Measurements from ENCODE around the gene SDHB. TPM values are rescaled to one million over a fixed set of nuclear protein-coding genes. Genes with fewer than 3 reads are reported as not detected.
A peak's percentile ranks its signal among the peaks of the same experiment; 100 is the strongest.

The SDHB gene
- polyA plus RNA-seq, 1 donor (not counting 4 experiments of a cell fraction or from before 2014, with no cell fraction given): 228 TPM

GRCh38 chr1:17061892-17062291 lies 8.1 kb upstream of the SDHB start:
- no peak overlapping the region for H3K9ac ChIP-seq (ENCODE audit: control insufficient read depth, extremely low read depth, insufficient read depth, low read length)
- no peak overlapping the region for H3K4me2 ChIP-seq (ENCODE audit: control insufficient read depth, extremely low read depth, insufficient read depth, low read depth, low read length)
- no peak overlapping the region for H2AFZ ChIP-seq (ENCODE audit: control insufficient read depth, low read length)
- DNase-seq (ENCODE audit: low read depth, low spot score) (no peak), FAIRE-seq (no peak)
- H3K9me1 ChIP-seq (ENCODE audit: control insufficient read depth, extremely low read depth, insufficient read depth, low read length): no peaks in the 10 kb centered on the region
- H3K9me3 ChIP-seq (ENCODE audit: control insufficient read depth, low read depth, low read length): peaks cover 2% of the 10 kb centered on the region
- peaks cover 9% of the 10 kb centered on the region for H3K4me1 ChIP-seq (ENCODE audit: control insufficient read depth, extremely low read depth, insufficient read depth, low read length)
- TF ChIP-seq EZH2 (IDR thresholded peaks at IDR 0.05; ENCODE audit: low read length): no peak
- TF ChIP-seq CTCF (optimal IDR thresholded peaks at IDR 0.05 in 1 of 3, IDR thresholded peaks at IDR 0.05 in 1 of 3, conservative IDR thresholded peaks at IDR 0.05 in 1 of 3; ENCODE audit: extremely low read depth in 1 of 3, insufficient read depth in 2 of 3, low read length in 3 of 3): no peak
- no peaks in the 10 kb centered on the region for H4K20me1 ChIP-seq (ENCODE audit: control insufficient read depth, extremely low read depth, insufficient read depth, low read length)
- dilution Hi-C loops (cut with MboI; ENCODE audit: extremely low pct_ligation_motif_present, low sequenced_read_pairs): no loop called here
- H3K79me2 ChIP-seq (ENCODE audit: control insufficient read depth, insufficient read depth, low read length): no peaks in the 10 kb centered on the region
- H3K36me3 ChIP-seq (ENCODE audit: control insufficient read depth in 2 of 2, extremely low read depth in 1 of 2, insufficient read depth in 2 of 2, low read length in 2 of 2): no peaks in the 10 kb centered on the region
- H3K4me3 ChIP-seq (ENCODE audit: control insufficient read depth in 2 of 3, extremely low read depth in 1 of 3, insufficient read depth in 2 of 3, low read depth in 1 of 3, low read length in 3 of 3): no peak overlapping the region
- no peak overlapping the region for H3K27ac ChIP-seq (ENCODE audit: control insufficient read depth, insufficient read depth, low read length)
- no peaks in the 10 kb centered on the region for H3K27me3 ChIP-seq (ENCODE audit: control insufficient read depth, extremely low read depth, insufficient read depth, low read length)

- Histone ChIP-seq H4K20me1 (ENCODE audit: control insufficient read depth, extremely low read depth, insufficient read depth, low read length) (no peaks in the 10 kb centered on the region), H3K9me1 (ENCODE audit: control insufficient read depth, extremely low read depth, insufficient read depth, low read length) (no peaks in the 10 kb centered on the region), H2AFZ (ENCODE audit: control insufficient read depth, low read length) (no peak overlapping the region), H3K27me3 (ENCODE audit: control insufficient read depth, extremely low read depth, insufficient read depth, low read length) (no peaks in the 10 kb centered on the region), H3K79me2 (ENCODE audit: control insufficient read depth, insufficient read depth, low read length) (no peaks in the 10 kb centered on the region), H3K9me3 (ENCODE audit: control insufficient read depth, low read depth, low read length) (peaks cover 2% of the 10 kb centered on the region), H3K4me1 (ENCODE audit: control insufficient read depth, extremely low read depth, insufficient read depth, low read length) (peaks cover 9% of the 10 kb centered on the region), H3K4me2 (ENCODE audit: control insufficient read depth, extremely low read depth, insufficient read depth, low read depth, low read length) (no peak overlapping the region), H3K36me3 (ENCODE audit: control insufficient read depth in 2 of 2, extremely low read depth in 1 of 2, insufficient read depth in 2 of 2, low read length in 2 of 2) (no peaks in the 10 kb centered on the region), H3K4me3 (ENCODE audit: control insufficient read depth in 2 of 3, extremely low read depth in 1 of 3, insufficient read depth in 2 of 3, low read depth in 1 of 3, low read length in 3 of 3) (no peak overlapping the region), H3K9ac (ENCODE audit: control insufficient read depth, extremely low read depth, insufficient read depth, low read length) (no peak overlapping the region), H3K27ac (ENCODE audit: control insufficient read depth, insufficient read depth, low read length) (no peak overlapping the region)
- FAIRE-seq (peak; percentile 44), DNase-seq (ENCODE audit: low read depth, low spot score) (no peak)
- dilution Hi-C loops (cut with MboI; ENCODE audit: extremely low pct_ligation_motif_present, low sequenced_read_pairs): no loop called here
- TF ChIP-seq EZH2 (IDR thresholded peaks at IDR 0.05; ENCODE audit: low read length) (no peak), CTCF (optimal IDR thresholded peaks at IDR 0.05 in 1 of 3, IDR thresholded peaks at IDR 0.05 in 1 of 3, conservative IDR thresholded peaks at IDR 0.05 in 1 of 3; ENCODE audit: extremely low read depth in 1 of 3, insufficient read depth in 2 of 3, low read length in 3 of 3) (no peak)
Observed at GRCh38 chr1:17061486-17061885, 7.7 kb upstream of the SDHB start.

All from keratinocyte (primary cell).